Measurements from ENCODE around the gene NPIPB9. TPM values are rescaled to one million over a fixed set of nuclear protein-coding genes. Genes with fewer than 3 reads are reported as not detected.
"Not testable (repeated sequence)": the region's sequence is repeated elsewhere in the genome, so short reads cannot be mapped to it uniquely, and the experiment has no call there.

NPIPB9 gene
- total RNA-seq, 5 donors from 2014 or later (not counting 1 experiment from before 2014, with no cell fraction given) = 3.8 to 6.6 (median 4.5) TPM

- H3K27me3 Mint-ChIP-seq; H3K4me1 Mint-ChIP-seq; POLR2A ChIA-PET; H3K4me1 ChIP-seq (ENCODE audit: control insufficient read depth in 1 of 2, extremely low read depth in 1 of 2, insufficient read depth in 2 of 2, low read length in 2 of 2); H3K36me3 ChIP-seq (ENCODE audit: control insufficient read depth in 2 of 2, extremely low read depth in 1 of 2, insufficient read depth in 1 of 2, low read length in 1 of 2); H3K9me3 Mint-ChIP-seq; H3K4me3 Mint-ChIP-seq; H3K36me3 Mint-ChIP-seq; H3K27ac ChIP-seq (ENCODE audit: low read length); CTCF ChIA-PET; DNase-seq; H3K9me3 ChIP-seq; H3K27me3 ChIP-seq (replicated peaks in 1 of 2; ENCODE audit: control insufficient read depth in 2 of 2, extremely low read depth in 1 of 2, insufficient read depth in 2 of 2, low read length in 1 of 2); H3K4me3 ChIP-seq (ENCODE audit: control insufficient read depth in 1 of 2, extremely low read depth in 1 of 2, low read length in 1 of 2); H3K27ac Mint-ChIP-seq: not testable (repeated sequence)
- ATAC-seq (replicated peaks in 1 of 4) = peak; percentile 55 to 78 (median 75)
- no CpG with 5 or more reads among the region's 9 CpGs for WGBS (ENCODE audit: insufficient coverage)
Observed at GRCh38 chr16:28739787-28740186, 11.8 kb upstream of the NPIPB9 start.

- H3K4me1 ChIP-seq (ENCODE audit: control insufficient read depth in 1 of 2, extremely low read depth in 1 of 2, insufficient read depth in 2 of 2, low read length in 2 of 2); DNase-seq; H3K4me3 ChIP-seq (ENCODE audit: control insufficient read depth in 1 of 2, extremely low read depth in 1 of 2, low read length in 1 of 2); H3K27me3 Mint-ChIP-seq; CTCF ChIA-PET; H3K9me3 ChIP-seq; H3K27ac ChIP-seq (ENCODE audit: low read length); H3K36me3 Mint-ChIP-seq; H3K4me3 Mint-ChIP-seq; POLR2A ChIA-PET; H3K27me3 ChIP-seq (replicated peaks in 1 of 2; ENCODE audit: control insufficient read depth in 2 of 2, extremely low read depth in 1 of 2, insufficient read depth in 2 of 2, low read length in 1 of 2); H3K27ac Mint-ChIP-seq; H3K36me3 ChIP-seq (ENCODE audit: control insufficient read depth in 2 of 2, extremely low read depth in 1 of 2, insufficient read depth in 1 of 2, low read length in 1 of 2); H3K9me3 Mint-ChIP-seq; H3K4me1 Mint-ChIP-seq: not testable (repeated sequence)
- no CpG with 5 or more reads among the region's 27 CpGs for WGBS (ENCODE audit: insufficient coverage)
- peak in 2 of 4 experiments; percentile 33 to 52 for ATAC-seq (replicated peaks in 1 of 4)
Observed at GRCh38 chr16:28740631-28741030, 11.0 kb upstream of the NPIPB9 start.

- H3K9me3 Mint-ChIP-seq; H3K36me3 Mint-ChIP-seq; CTCF ChIA-PET; H3K27me3 Mint-ChIP-seq; H3K27ac ChIP-seq (ENCODE audit: low read length); H3K4me1 ChIP-seq (ENCODE audit: control insufficient read depth in 1 of 2, extremely low read depth in 1 of 2, insufficient read depth in 2 of 2, low read length in 2 of 2); H3K36me3 ChIP-seq (ENCODE audit: control insufficient read depth in 2 of 2, extremely low read depth in 1 of 2, insufficient read depth in 1 of 2, low read length in 1 of 2); ATAC-seq (replicated peaks in 1 of 4); H3K27ac Mint-ChIP-seq; POLR2A ChIA-PET; DNase-seq; H3K4me1 Mint-ChIP-seq; H3K4me3 ChIP-seq (ENCODE audit: control insufficient read depth in 1 of 2, extremely low read depth in 1 of 2, low read length in 1 of 2); H3K27me3 ChIP-seq (replicated peaks in 1 of 2; ENCODE audit: control insufficient read depth in 2 of 2, extremely low read depth in 1 of 2, insufficient read depth in 2 of 2, low read length in 1 of 2); H3K9me3 ChIP-seq; H3K4me3 Mint-ChIP-seq: not testable (repeated sequence)
- no CpG with 5 or more reads among the region's 9 CpGs for WGBS (ENCODE audit: insufficient coverage)
Observed at GRCh38 chr16:28741295-28741694, 10.3 kb upstream of the NPIPB9 start.

GRCh38 chr16:28746618-28747350 lies 4.8 kb upstream of the NPIPB9 start:
- H3K9me3 Mint-ChIP-seq; H3K4me3 ChIP-seq (ENCODE audit: control insufficient read depth in 1 of 2, extremely low read depth in 1 of 2, low read length in 1 of 2); H3K27me3 Mint-ChIP-seq; H3K27ac Mint-ChIP-seq; H3K9me3 ChIP-seq; ATAC-seq (replicated peaks in 1 of 4); H3K4me1 ChIP-seq (ENCODE audit: control insufficient read depth in 1 of 2, extremely low read depth in 1 of 2, insufficient read depth in 2 of 2, low read length in 2 of 2); H3K36me3 Mint-ChIP-seq; H3K27me3 ChIP-seq (replicated peaks in 1 of 2; ENCODE audit: control insufficient read depth in 2 of 2, extremely low read depth in 1 of 2, insufficient read depth in 2 of 2, low read length in 1 of 2); H3K4me1 Mint-ChIP-seq; CTCF ChIA-PET; POLR2A ChIA-PET; H3K36me3 ChIP-seq (ENCODE audit: control insufficient read depth in 2 of 2, extremely low read depth in 1 of 2, insufficient read depth in 1 of 2, low read length in 1 of 2); H3K27ac ChIP-seq (ENCODE audit: low read length); H3K4me3 Mint-ChIP-seq; DNase-seq: not testable (repeated sequence)
- 68% methylated on average over 14 of the region's 62 CpGs for WGBS (ENCODE audit: insufficient coverage)

- H3K4me3 ChIP-seq (ENCODE audit: control insufficient read depth in 1 of 2, extremely low read depth in 1 of 2, low read length in 1 of 2); H3K27ac Mint-ChIP-seq; H3K36me3 ChIP-seq (ENCODE audit: control insufficient read depth in 2 of 2, extremely low read depth in 1 of 2, insufficient read depth in 1 of 2, low read length in 1 of 2); H3K36me3 Mint-ChIP-seq; H3K9me3 ChIP-seq; H3K4me3 Mint-ChIP-seq; H3K27me3 Mint-ChIP-seq; H3K4me1 ChIP-seq (ENCODE audit: control insufficient read depth in 1 of 2, extremely low read depth in 1 of 2, insufficient read depth in 2 of 2, low read length in 2 of 2); POLR2A ChIA-PET; CTCF ChIA-PET; H3K27me3 ChIP-seq (replicated peaks in 1 of 2; ENCODE audit: control insufficient read depth in 2 of 2, extremely low read depth in 1 of 2, insufficient read depth in 2 of 2, low read length in 1 of 2); H3K9me3 Mint-ChIP-seq; H3K27ac ChIP-seq (ENCODE audit: low read length); H3K4me1 Mint-ChIP-seq: not testable (repeated sequence)
- 72% methylated on average over 4 of the region's 33 CpGs for WGBS (ENCODE audit: insufficient coverage)
- DNase-seq (peak in 32 of 35 experiments; percentile 1 to 69 (median 39)), ATAC-seq (replicated peaks in 1 of 4) (peak; percentile 96 to 99 (median 98))
Observed at GRCh38 chr16:28749997-28750465, 1.6 kb upstream of the NPIPB9 start.

- H3K4me1 ChIP-seq (ENCODE audit: control insufficient read depth in 1 of 2, extremely low read depth in 1 of 2, insufficient read depth in 2 of 2, low read length in 2 of 2); DNase-seq; H3K36me3 Mint-ChIP-seq; POLR2A ChIA-PET; CTCF ChIA-PET; H3K4me1 Mint-ChIP-seq; H3K36me3 ChIP-seq (ENCODE audit: control insufficient read depth in 2 of 2, extremely low read depth in 1 of 2, insufficient read depth in 1 of 2, low read length in 1 of 2); H3K27me3 ChIP-seq (replicated peaks in 1 of 2; ENCODE audit: control insufficient read depth in 2 of 2, extremely low read depth in 1 of 2, insufficient read depth in 2 of 2, low read length in 1 of 2); H3K27ac ChIP-seq (ENCODE audit: low read length); H3K9me3 ChIP-seq; H3K4me3 Mint-ChIP-seq; H3K4me3 ChIP-seq (ENCODE audit: control insufficient read depth in 1 of 2, extremely low read depth in 1 of 2, low read length in 1 of 2); H3K27ac Mint-ChIP-seq; H3K27me3 Mint-ChIP-seq; H3K9me3 Mint-ChIP-seq: not testable (repeated sequence)
- WGBS (ENCODE audit: insufficient coverage) = no CpG with 5 or more reads among the region's 48 CpGs
- peak in 3 of 4 experiments; percentile 44 to 46 (median 46) for ATAC-seq (replicated peaks in 1 of 4)
Observed at GRCh38 chr16:28750469-28751067, 1.0 kb upstream of the NPIPB9 start.
